HCT116 (cell line): ENCODE results near the gene CENPB. TPM values are rescaled to one million over a fixed set of nuclear protein-coding genes. Genes with fewer than 3 reads are reported as not detected.

ENCODE experiments used
- ATAC-seq: fragments of 200-7000 bp; cut with Tn5 transposase; 2 replicates; pipeline ENCODE4 v1.9.1; 2020; ENCODE audit warnings: mild to moderate bottlenecking, moderate library complexity
- BruUV-seq: library from RNA; stranded (reverse); fragments of 400-500 nt; replicated peaks from 2 replicates; lab custom pipeline; 2021; lab: Mats Ljungman, UMichigan
- CTCF ChIA-PET: fragments of 300-600 bp; sonication (Branson Sonifier 250); formaldehyde crosslinking; loops from one replicate; lab custom pipeline; 2021; ENCODE audit warnings: antibody characterized with exemption; lab: Charles Lee
- POLR2A ChIA-PET: fragments of 300-600, 350-600 bp; sonication (Branson Sonifier 250); formaldehyde crosslinking; loops from one replicate; lab custom pipeline; 2021; ENCODE audit warnings: antibody characterized with exemption; lab: Charles Lee
- RAD21 ChIA-PET, 2 experiments: fragments of 300-600 bp; sonication (Branson Sonifier 250); formaldehyde crosslinking; loops; one replicate each; lab custom pipeline; 2023; ENCODE audit warnings: low total read pairs in 2 of 2; ENCODE audit not compliant: uncharacterized antibody in 2 of 2, unreplicated experiment in 2 of 2, low non-redundant PET in 1 of 2; lab: Charles Lee
- DNase-seq: peaks from one replicate; pipeline ENCODE4 v3.0.0-alpha.2; 2010; ENCODE audit warnings: low read depth, low spot score
- H2AFZ ChIP-seq: fragments of 200-600 bp; shearing (Covaris generic), sonication (generic); 2 replicates; pipeline ENCODE4 v1.6.1; 2017; ENCODE audit warnings: low read depth, mixed run types, mixed read lengths, antibody characterized with exemption, low read length; ENCODE audit not compliant: poor library complexity, severe bottlenecking
- H3K27ac ChIP-seq: 2 replicates; pipeline ENCODE4 v1.5.1; 2012; ENCODE audit warnings: low read depth, low read length
- H3K27me3 ChIP-seq: fragments of 200-600 bp; sonication (generic); 2 replicates; pipeline ENCODE4 v1.6.1; 2016; ENCODE audit warnings: mixed run types, low read length, mixed read lengths; ENCODE audit not compliant: insufficient read depth
- H3K36me3 ChIP-seq, 2 experiments: fragments of 200-500 bp in 1 of 2; fragments of 200-600 bp in 1 of 2; sonication (Bioruptor generic) in 1 of 2; sonication (generic) in 1 of 2; 2 replicates each; pipeline versions ENCODE4 v1.5.1 to v1.6.1; 2014 to 2016; ENCODE audit warnings: low read length in 2 of 2, inconsistent platforms in 1 of 2, mixed read lengths in 1 of 2, mixed run types in 1 of 2; ENCODE audit not compliant: insufficient read depth in 2 of 2, control insufficient read depth in 1 of 2
- H3K4me1 ChIP-seq, 2 experiments: fragments of 200-600 bp in 1 of 2; sonication (generic) in 1 of 2; 2 replicates each; pipeline versions ENCODE4 v1.5.1 to v1.6.1; 2012 to 2017; ENCODE audit warnings: low read length in 2 of 2, inconsistent platforms in 1 of 2, mild to moderate bottlenecking in 1 of 2, mixed read lengths in 1 of 2, mixed run types in 1 of 2, moderate library complexity in 1 of 2; ENCODE audit not compliant: insufficient read depth in 2 of 2, control insufficient read depth in 1 of 2
- H3K4me2 ChIP-seq: fragments of 200-600 bp; sonication (generic); 2 replicates; pipeline ENCODE4 v1.6.1; 2017; ENCODE audit warnings: mixed run types, low read length, mixed read lengths
- H3K4me3 ChIP-seq, 2 experiments: fragments of 200-600 bp in 1 of 2; sonication (generic) in 1 of 2; replicated peaks in 1 of 2; 2 replicates each; pipeline ENCODE4 v1.5.1; 2011 to 2016; ENCODE audit warnings: low read length in 2 of 2, control low read depth in 1 of 2, low read depth in 1 of 2, mild to moderate bottlenecking in 1 of 2, mixed read lengths in 1 of 2, mixed run types in 1 of 2
- H3K79me2 ChIP-seq: fragments of 200-600 bp; sonication (generic); 2 replicates; pipeline ENCODE4 v1.6.1; 2017; ENCODE audit warnings: mild to moderate bottlenecking, mixed run types, low read length, moderate library complexity, mixed read lengths; ENCODE audit not compliant: insufficient read depth
- H3K9ac ChIP-seq: fragments of 200-600 bp; sonication (generic); 2 replicates; pipeline ENCODE4 v1.6.1; 2016; ENCODE audit warnings: low read length, mixed read lengths
- H3K9me2 ChIP-seq: fragments of 200-600 bp; sonication (generic), shearing (Covaris generic); 2 replicates; pipeline ENCODE4 v1.6.1; 2017; ENCODE audit warnings: mixed run types, mild to moderate bottlenecking, moderate library complexity; ENCODE audit not compliant: insufficient read depth
- H3K9me3 ChIP-seq, 2 experiments: fragments of 200-500 bp in 1 of 2; fragments of 200-600 bp in 1 of 2; sonication (Bioruptor generic) in 1 of 2; sonication (generic) in 1 of 2; 2 replicates each; pipeline ENCODE4 v1.6.1; 2014 to 2017; ENCODE audit warnings: low read length in 2 of 2, mixed read lengths in 2 of 2, inconsistent platforms in 1 of 2, low read depth in 1 of 2, mild to moderate bottlenecking in 1 of 2, mixed run types in 1 of 2, moderate library complexity in 1 of 2; ENCODE audit not compliant: control insufficient read depth in 1 of 2, insufficient read depth in 1 of 2
- H4K20me1 ChIP-seq: fragments of 200-600 bp; sonication (generic), shearing (Covaris generic); 2 replicates; pipeline ENCODE4 v1.6.1; 2017; ENCODE audit warnings: mixed run types, mild to moderate bottlenecking, moderate library complexity; ENCODE audit not compliant: insufficient read depth
- CEBPB ChIP-seq: IDR thresholded peaks from 2 replicates; pipeline ENCODE4 v1.6.1; 2012; ENCODE audit warnings: low read depth
- EGR1 ChIP-seq: IDR thresholded peaks from 2 replicates; pipeline ENCODE4 v1.6.1; 2012; ENCODE audit warnings: low read depth
- EZH2 ChIP-seq: fragments of 200-600 bp; sonication (generic); IDR thresholded peaks from 2 replicates; pipeline ENCODE4 v1.6.1; 2017; ENCODE audit warnings: antibody characterized with exemption, mixed run types
- EZH2phosphoT487 ChIP-seq: fragments of 200-600 bp; IDR thresholded peaks from 2 replicates; pipeline ENCODE4 v1.6.1; 2018; ENCODE audit warnings: antibody characterized with exemption, borderline replicate concordance
- FOSL1 ChIP-seq: IDR thresholded peaks from 2 replicates; pipeline ENCODE4 v1.6.1; 2012; ENCODE audit warnings: low read depth
- JUND ChIP-seq: IDR thresholded peaks from 2 replicates; pipeline ENCODE4 v1.6.1; 2012
- MAX ChIP-seq: IDR thresholded peaks from 2 replicates; pipeline ENCODE4 v1.6.1; 2012
- POLR2A ChIP-seq: IDR thresholded peaks from 2 replicates; pipeline ENCODE4 v1.7.0; 2011; ENCODE audit warnings: borderline replicate concordance; ENCODE audit not compliant: insufficient read depth, insufficient read length; ENCODE audit errors: extremely low read depth
- RAD21 ChIP-seq: IDR thresholded peaks from 2 replicates; pipeline ENCODE4 v1.6.1; 2012; ENCODE audit warnings: low read depth, mild to moderate bottlenecking
- SP1 ChIP-seq: IDR thresholded peaks from 2 replicates; pipeline ENCODE4 v1.6.1; 2012; ENCODE audit warnings: low read depth
- SRF ChIP-seq: IDR thresholded peaks from 2 replicates; pipeline ENCODE4 v1.6.1; 2012; ENCODE audit warnings: low read depth
- TCF7L2 ChIP-seq: IDR thresholded peaks from 2 replicates; pipeline ENCODE4 v1.7.0; 2011; ENCODE audit warnings: borderline replicate concordance, inconsistent platforms; ENCODE audit not compliant: insufficient read depth, insufficient read length; ENCODE audit errors: extremely low read depth
- YY1 ChIP-seq: IDR thresholded peaks from 2 replicates; pipeline ENCODE4 v1.6.1; 2011; ENCODE audit warnings: low read length, low read depth, moderate library complexity, mild to moderate bottlenecking; ENCODE audit not compliant: insufficient replicate concordance; ENCODE audit errors: extremely low read depth
- ZFX ChIP-seq: fragments of 450-650 bp; IDR thresholded peaks from 2 replicates; pipeline ENCODE4 v1.6.1; 2017
- ZNF274 ChIP-seq: fragments of 200-500 bp; sonication (Bioruptor generic); IDR thresholded peaks from 2 replicates; pipeline ENCODE4 v1.6.1; 2014; ENCODE audit warnings: mild to moderate bottlenecking, low read depth, low read length, inconsistent platforms
- intact Hi-C: fragments of 100-400 bp; cut with micrococcal nuclease; formaldehyde crosslinking; loops from 2 replicates; pipeline ENCODE4 v1.10.0; 2022
- total RNA-seq: library from RNA; stranded (reverse); gene quantifications from one replicate; pipeline ENCODE4 v1.2.1, GENCODE V29; 2021; ENCODE audit not compliant: unreplicated experiment
- TF ChIP-seq, protein P1 (sequence below): IDR thresholded peaks from 2 replicates; pipeline ENCODE4 v1.6.1; 2011; ENCODE audit warnings: mild to moderate bottlenecking, low read length, moderate library complexity; ENCODE audit not compliant: insufficient replicate concordance; ENCODE audit errors: extremely low read depth
- TF ChIP-seq, protein P2 (sequence below), 3 experiments: fragments of 200-600 bp in 1 of 3; sonication (generic) in 1 of 3; IDR thresholded peaks in 2 of 3; conservative IDR thresholded peaks in 1 of 3; 2 replicates each; pipeline ENCODE4 v1.5.1; 2012 to 2017; ENCODE audit warnings: low read depth in 2 of 3, low read length in 2 of 3, antibody characterized with exemption in 1 of 3, borderline replicate concordance in 1 of 3, control low read depth in 1 of 3, mild to moderate bottlenecking in 1 of 3, mixed read lengths in 1 of 3, mixed run types in 1 of 3, moderate library complexity in 1 of 3; ENCODE audit not compliant: insufficient read depth in 1 of 3

The CENPB gene
- total RNA-seq, 1 experiment from 2014 or later = 67.2 TPM

GRCh38 chr20:3755269-3755668, 31.3 kb downstream of the CENPB start:
- TF ChIP-seq, protein P1, sequence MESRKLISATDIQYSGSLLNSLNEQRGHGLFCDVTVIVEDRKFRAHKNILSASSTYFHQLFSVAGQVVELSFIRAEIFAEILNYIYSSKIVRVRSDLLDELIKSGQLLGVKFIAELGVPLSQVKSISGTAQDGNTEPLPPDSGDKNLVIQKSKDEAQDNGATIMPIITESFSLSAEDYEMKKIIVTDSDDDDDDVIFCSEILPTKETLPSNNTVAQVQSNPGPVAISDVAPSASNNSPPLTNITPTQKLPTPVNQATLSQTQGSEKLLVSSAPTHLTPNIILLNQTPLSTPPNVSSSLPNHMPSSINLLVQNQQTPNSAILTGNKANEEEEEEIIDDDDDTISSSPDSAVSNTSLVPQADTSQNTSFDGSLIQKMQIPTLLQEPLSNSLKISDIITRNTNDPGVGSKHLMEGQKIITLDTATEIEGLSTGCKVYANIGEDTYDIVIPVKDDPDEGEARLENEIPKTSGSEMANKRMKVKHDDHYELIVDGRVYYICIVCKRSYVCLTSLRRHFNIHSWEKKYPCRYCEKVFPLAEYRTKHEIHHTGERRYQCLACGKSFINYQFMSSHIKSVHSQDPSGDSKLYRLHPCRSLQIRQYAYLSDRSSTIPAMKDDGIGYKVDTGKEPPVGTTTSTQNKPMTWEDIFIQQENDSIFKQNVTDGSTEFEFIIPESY = no peak
- TF ChIP-seq ZNF274 = no peak
- no peak for TF ChIP-seq CEBPB
- no peak for TF ChIP-seq ZFX
- TF ChIP-seq POLR2A = no peak
- TF ChIP-seq RAD21 = no peak
- no peak for TF ChIP-seq EZH2
- TF ChIP-seq EZH2phosphoT487 = no peak
- TF ChIP-seq FOSL1 = no peak
- no peak for TF ChIP-seq MAX
- no peak for TF ChIP-seq SP1
- no peak for TF ChIP-seq TCF7L2
- no peak for TF ChIP-seq YY1
- no peak for TF ChIP-seq SRF
- no peak for TF ChIP-seq EGR1
- TF ChIP-seq, protein P2, sequence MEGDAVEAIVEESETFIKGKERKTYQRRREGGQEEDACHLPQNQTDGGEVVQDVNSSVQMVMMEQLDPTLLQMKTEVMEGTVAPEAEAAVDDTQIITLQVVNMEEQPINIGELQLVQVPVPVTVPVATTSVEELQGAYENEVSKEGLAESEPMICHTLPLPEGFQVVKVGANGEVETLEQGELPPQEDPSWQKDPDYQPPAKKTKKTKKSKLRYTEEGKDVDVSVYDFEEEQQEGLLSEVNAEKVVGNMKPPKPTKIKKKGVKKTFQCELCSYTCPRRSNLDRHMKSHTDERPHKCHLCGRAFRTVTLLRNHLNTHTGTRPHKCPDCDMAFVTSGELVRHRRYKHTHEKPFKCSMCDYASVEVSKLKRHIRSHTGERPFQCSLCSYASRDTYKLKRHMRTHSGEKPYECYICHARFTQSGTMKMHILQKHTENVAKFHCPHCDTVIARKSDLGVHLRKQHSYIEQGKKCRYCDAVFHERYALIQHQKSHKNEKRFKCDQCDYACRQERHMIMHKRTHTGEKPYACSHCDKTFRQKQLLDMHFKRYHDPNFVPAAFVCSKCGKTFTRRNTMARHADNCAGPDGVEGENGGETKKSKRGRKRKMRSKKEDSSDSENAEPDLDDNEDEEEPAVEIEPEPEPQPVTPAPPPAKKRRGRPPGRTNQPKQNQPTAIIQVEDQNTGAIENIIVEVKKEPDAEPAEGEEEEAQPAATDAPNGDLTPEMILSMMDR (IDR thresholded peaks at IDR 0.05 in 2 of 3, conservative IDR thresholded peaks at IDR 0.05 in 1 of 3; ENCODE audit: borderline replicate concordance in 1 of 3, insufficient read depth in 1 of 3, low read depth in 2 of 3, low read length in 2 of 3) = no peak
- no peak for TF ChIP-seq JUND
- peaks cover 0 to 4% of the 10 kb centered on the region in 2 experiments; a peak in 1 of 4 replicates for H3K4me1 ChIP-seq
- ATAC-seq = no peak
- H2AFZ ChIP-seq = no peak overlapping the region
- CTCF ChIA-PET = interaction anchor here (0.5 to 1.3 kb wide), 3 partner anchors 10 to 1485 kb away, joined by 3 read pairs; partner anchors contain the start of gene SPEF1
- intact Hi-C loops = no loop called here
- no TSS peak for BruUV-seq
- H3K79me2 ChIP-seq = peaks cover 6% of the 10 kb centered on the region; the same call in 1 of the 2 replicates
- no peak overlapping the region for H3K4me3 ChIP-seq
- RAD21 ChIA-PET = no interaction called here
- no peaks in the 10 kb centered on the region for H3K27me3 ChIP-seq
- H3K9ac ChIP-seq = no peak overlapping the region
- H3K4me2 ChIP-seq = no peak overlapping the region
- POLR2A ChIA-PET = no interaction called here
- H3K27ac ChIP-seq = no peak overlapping the region
- H3K36me3 ChIP-seq = peaks cover 6 to 36% of the 10 kb centered on the region in 2 experiments; a peak in 3 of 4 replicates
- H4K20me1 ChIP-seq = no peaks in the 10 kb centered on the region
- no peak for DNase-seq
- H3K9me3 ChIP-seq = no peaks in the 10 kb centered on the region
- no peaks in the 10 kb centered on the region for H3K9me2 ChIP-seq
